Vagina (tissue), 2 donors: ENCODE results near the gene ARMC9.

Experiments
- POLR2A ChIP-seq, 2 donors: fragments of 450-650 bp; IDR thresholded peaks; one replicate each; pipeline ENCODE4 v1.6.1; 2017; ENCODE audit warnings: antibody characterized with exemption in 2 of 2, mild to moderate bottlenecking in 2 of 2, moderate library complexity in 2 of 2
- TF ChIP-seq, protein P1 (sequence below), 3 experiments: fragments of 450-650 bp in 2 of 3; fragments of 200-600 bp in 1 of 3; sonication (generic) in 1 of 3; IDR thresholded peaks; one replicate each; pipeline ENCODE4 v1.5.1; 2017 to 2019; ENCODE audit warnings: antibody characterized with exemption in 3 of 3, mild to moderate bottlenecking in 2 of 3, moderate library complexity in 2 of 3

DNA sequence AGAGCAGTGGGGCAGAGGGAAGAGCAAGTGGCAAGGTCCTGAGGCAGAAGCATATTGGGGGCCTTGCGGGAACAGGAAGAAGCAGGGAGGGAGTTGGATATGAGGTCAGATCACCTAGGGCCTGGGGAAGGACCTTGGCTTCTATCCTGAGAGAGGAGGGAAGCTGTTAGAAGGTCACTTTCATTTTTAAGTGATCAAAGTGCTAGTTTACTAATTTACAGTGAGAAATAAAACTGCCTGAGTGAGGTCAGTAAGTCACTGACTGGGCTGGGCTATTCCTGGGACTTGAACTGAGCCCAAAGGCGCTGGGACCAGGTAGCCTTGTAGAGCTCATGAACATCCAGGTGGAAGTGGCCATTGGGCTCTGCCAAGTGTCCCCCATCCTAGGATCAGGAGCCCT is 120.5 kb downstream of the ARMC9 start:
- TF ChIP-seq, protein P1, sequence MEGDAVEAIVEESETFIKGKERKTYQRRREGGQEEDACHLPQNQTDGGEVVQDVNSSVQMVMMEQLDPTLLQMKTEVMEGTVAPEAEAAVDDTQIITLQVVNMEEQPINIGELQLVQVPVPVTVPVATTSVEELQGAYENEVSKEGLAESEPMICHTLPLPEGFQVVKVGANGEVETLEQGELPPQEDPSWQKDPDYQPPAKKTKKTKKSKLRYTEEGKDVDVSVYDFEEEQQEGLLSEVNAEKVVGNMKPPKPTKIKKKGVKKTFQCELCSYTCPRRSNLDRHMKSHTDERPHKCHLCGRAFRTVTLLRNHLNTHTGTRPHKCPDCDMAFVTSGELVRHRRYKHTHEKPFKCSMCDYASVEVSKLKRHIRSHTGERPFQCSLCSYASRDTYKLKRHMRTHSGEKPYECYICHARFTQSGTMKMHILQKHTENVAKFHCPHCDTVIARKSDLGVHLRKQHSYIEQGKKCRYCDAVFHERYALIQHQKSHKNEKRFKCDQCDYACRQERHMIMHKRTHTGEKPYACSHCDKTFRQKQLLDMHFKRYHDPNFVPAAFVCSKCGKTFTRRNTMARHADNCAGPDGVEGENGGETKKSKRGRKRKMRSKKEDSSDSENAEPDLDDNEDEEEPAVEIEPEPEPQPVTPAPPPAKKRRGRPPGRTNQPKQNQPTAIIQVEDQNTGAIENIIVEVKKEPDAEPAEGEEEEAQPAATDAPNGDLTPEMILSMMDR (IDR thresholded peaks at IDR 0.05), result no peak
- no peak for TF ChIP-seq POLR2A (IDR thresholded peaks at IDR 0.05)
